ENCODE data around the gene ZSCAN30.

The ZSCAN30 gene

DNA sequence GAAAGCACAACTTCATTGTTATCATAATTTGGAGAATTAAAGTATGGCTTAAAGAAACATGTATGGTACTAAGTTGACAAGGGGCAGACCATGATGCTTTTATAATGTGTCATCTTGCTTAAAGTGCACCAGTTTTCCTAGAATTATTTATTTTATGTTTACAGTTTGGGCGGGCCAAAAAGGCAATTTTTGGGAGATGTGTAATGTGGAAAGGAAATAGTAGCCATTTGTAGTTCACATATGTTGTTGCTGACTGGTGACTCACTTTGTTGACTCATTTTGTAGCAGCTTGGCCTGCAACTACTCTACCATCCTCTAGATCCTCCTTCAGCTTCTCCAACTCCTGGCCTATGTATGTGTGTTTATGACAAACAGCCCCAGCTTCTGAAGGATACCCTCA, 7.7 kb downstream of the ZSCAN30 start:
- DNase-seq = no peak

GRCh38 chr18:35278969-35279368, 11.1 kb downstream of the ZSCAN30 start:
- no peak for DNase-seq

- DNase-seq = no peak
Observed at GRCh38 chr18:35278085-35278484, 11.9 kb downstream of the ZSCAN30 start.

GRCh38 chr18:35277633-35278032, 12.4 kb downstream of the ZSCAN30 start:
- no peak for DNase-seq

DNA sequence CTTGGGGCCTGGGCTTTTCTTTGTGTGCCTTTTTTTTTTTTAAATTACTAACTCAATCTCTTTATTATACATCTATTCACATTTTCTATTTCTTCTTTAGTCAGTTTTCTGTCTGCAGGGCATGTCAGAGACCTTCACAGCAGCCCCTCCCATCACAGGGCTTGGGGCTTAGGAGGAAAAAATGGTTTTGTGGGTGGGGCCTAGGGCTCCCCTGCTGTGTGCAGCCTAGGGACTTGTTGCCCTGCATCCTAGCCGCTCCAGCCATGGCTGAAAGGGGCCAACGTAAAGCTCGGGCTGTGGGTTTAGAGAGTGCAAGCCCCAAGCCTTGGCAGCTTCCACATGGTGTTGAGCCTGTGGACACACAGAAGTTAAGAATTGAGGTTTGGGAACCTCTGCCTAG, 13.8 kb downstream of the ZSCAN30 start:
- no peak for DNase-seq

DNA sequence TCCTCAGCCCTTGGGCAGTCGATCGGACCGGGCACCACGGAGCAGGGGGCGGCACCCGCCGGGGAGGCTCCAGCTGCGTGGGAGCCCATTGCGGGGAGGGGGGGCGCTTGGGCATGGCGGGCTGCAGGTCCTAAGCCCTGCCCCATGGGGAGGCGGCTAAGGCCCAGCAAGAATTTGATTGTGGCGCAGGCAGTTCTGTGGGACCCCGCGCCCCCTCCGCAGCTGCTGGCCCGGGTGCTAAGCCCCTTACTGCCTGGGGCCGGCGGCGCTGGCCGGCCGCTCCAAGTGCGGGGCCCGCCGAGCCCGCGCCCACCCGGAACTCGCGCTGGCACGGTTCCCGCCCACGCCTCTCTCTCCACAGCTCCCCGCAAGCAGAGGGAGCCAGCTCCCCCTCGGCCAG, 18.4 kb downstream of the ZSCAN30 start:
- DNase-seq = no peak

GRCh38 chr18:35268821-35269220, 21.2 kb downstream of the ZSCAN30 start:
- DNase-seq = no peak

DNA sequence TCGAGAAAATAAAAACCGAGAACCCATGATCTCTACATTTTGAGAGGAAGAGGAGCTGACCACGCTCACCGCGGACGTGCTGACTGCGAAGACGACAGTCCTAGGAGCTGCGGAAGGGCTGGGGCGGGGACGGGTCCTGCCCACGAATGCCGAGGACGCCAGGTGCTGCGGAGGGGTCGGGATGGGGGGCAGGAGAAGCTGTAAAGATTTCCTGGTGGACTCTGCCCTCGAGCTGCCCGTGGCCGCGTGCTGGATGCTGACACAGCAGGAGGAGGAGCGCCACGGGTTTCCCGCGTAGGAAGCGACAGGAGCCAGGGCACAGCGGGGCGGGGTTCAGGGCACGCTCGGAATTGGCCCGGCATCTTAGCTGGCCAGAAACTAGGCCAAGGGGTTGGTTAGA, 22.2 kb downstream of the ZSCAN30 start:
- DNase-seq = peak in 4 of 51 donors; percentile 9 to 34 (median 12)

DNA sequence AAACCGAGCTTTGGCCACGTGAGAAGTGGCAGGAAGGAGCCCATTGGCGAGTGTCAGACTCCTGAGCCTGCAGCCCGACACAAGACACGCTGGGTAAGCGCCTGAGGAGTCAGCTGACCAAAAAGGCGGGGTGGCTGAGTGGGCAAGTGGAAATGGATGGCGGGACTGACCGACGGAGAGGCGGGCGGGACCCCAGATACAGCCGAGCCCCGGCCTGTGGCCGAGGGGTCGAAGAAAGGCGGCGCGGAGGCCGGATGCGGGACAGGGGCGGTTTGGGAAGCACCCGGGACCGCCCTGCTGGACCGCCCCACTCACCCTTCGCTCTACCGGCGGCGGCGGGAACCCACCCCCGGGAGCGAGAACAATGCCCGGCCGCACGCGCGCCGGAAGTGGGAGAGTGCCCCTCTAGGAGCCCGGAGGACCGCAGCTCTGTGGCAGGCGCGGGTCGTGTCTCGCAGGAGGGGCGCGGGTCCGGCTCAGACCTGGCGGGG, 22.8 kb downstream of the ZSCAN30 start:
- peak in 50 of 51 donors; percentile 8 to 92 (median 70) for DNase-seq

GRCh38 chr18:35264409-35264808, 25.6 kb downstream of the ZSCAN30 start:
- DNase-seq = no peak

GRCh38 chr18:35256947-35257346, 33.1 kb downstream of the ZSCAN30 start:
- no peak for DNase-seq

- DNase-seq = no peak
Observed at GRCh38 chr18:35253655-35254287, 36.3 kb downstream of the ZSCAN30 start.

DNA sequence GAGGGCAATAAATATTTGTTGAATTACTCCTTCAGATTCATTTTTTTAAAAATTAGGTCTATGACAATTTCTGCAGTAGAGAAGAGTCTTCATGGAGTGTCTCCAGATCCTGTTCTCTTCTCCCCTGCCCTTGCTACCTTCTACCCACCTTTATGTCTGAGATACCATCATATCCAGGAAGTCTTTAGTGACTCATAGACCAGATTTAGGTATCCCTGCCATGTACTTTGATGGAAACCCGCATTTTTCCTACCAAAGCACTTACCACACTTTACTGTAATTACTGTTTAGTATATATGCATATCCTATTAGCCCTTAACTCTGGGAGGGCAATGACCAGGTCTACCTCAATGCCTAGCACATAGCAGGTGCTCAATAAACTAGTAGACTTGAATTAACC, 37.6 kb downstream of the ZSCAN30 start:
- DNase-seq = no peak

- DNase-seq = no peak
Observed at GRCh38 chr18:35248429-35248828, 41.6 kb downstream of the ZSCAN30 start.

- DNase-seq = peak in 1 of 51 donors; percentile 6
Observed at GRCh38 chr18:35247412-35248249, 42.4 kb downstream of the ZSCAN30 start.

GRCh38 chr18:35246831-35247230, 43.2 kb downstream of the ZSCAN30 start:
- DNase-seq = no peak

GRCh38 chr18:35245719-35246317, 44.2 kb downstream of the ZSCAN30 start:
- no peak for DNase-seq

GRCh38 chr18:35244671-35245070, 45.4 kb downstream of the ZSCAN30 start:
- DNase-seq = no peak

DNA sequence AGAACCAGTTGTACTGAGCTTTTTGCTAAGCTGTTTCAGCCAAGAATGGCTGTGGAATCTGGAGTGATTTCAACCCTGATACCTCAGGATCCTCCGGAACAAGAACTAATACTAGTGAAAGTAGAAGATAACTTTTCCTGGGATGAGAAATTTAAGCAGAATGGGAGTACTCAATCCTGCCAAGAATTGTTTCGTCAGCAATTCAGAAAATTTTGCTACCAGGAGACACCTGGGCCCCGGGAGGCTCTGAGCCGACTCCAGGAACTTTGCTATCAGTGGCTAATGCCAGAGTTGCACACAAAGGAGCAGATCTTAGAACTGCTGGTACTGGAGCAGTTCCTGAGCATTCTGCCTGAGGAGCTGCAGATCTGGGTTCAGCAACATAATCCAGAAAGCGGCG, 47.6 kb downstream of the ZSCAN30 start:
- no peak for DNase-seq

- DNase-seq = peak in 1 of 51 donors; percentile 61
Observed at GRCh38 chr18:35241448-35241804, 48.6 kb downstream of the ZSCAN30 start.

- DNase-seq = peak; percentile 49 to 98 (median 94)
Observed at GRCh38 chr18:35240664-35241447, 49.2 kb downstream of the ZSCAN30 start, which contains the start of gene ZNF397. TSS of gene ZNF397 (plus strand) at chr18:35241034. CDS start at chr18:35242471, 1,437 bp downstream.

DNA sequence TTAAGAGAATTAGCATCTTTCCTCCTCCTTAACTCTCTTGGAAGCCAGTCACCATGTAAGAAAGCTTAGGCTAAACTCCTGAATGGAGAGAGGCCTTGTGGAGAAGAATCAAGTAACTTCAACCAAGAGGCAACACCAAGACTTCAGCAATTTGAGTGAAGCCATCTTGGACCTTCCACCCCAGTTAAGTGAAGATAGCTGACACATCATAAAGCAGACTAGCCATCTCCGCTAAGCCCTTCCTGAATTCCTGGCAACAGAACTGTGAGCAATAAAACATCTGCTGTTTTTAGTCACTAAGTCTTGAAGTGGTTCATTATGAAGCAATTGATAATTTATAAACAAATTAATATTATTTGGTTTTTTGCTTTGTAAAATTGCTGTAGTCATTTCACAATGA, 50.7 kb downstream of the ZSCAN30 start:
- no peak for DNase-seq
